ENCODE results near the gene WIPF1. TPM values are rescaled to one million over a fixed set of nuclear protein-coding genes. Genes with fewer than 3 reads are reported as not detected.

Gene WIPF1
- polyA plus RNA-seq, 1 donor from 2014 or later, result 0.25 TPM

GRCh38 chr2:174635776-174636404, 38.3 kb upstream of the WIPF1 start:
- Histone ChIP-seq H3K9me2 (ENCODE audit: insufficient read depth, low read length) (no peaks in the 10 kb centered on the region), H4K20me1 (ENCODE audit: insufficient read depth) (no peaks in the 10 kb centered on the region), H3F3A (ENCODE audit: insufficient read depth, low read length, poor library complexity, severe bottlenecking) (no peaks in the 10 kb centered on the region), H3K79me2 (replicated peaks; ENCODE audit: insufficient read depth, low read length) (no peaks in the 10 kb centered on the region), H3K27me3 (ENCODE audit: insufficient read depth, low read depth, low read length) (no peaks in the 10 kb centered on the region), H3K4me3 (ENCODE audit: low read length) (no peak overlapping the region), H2AFZ (ENCODE audit: low read depth, low read length) (no peak overlapping the region), H3K36me3 (ENCODE audit: insufficient read depth, low read length) (no peaks in the 10 kb centered on the region), H3K9ac (ENCODE audit: low read length) (no peak overlapping the region), H3K4me2 (ENCODE audit: low read length) (no peak overlapping the region), H3K27ac (ENCODE audit: low read length) (no peak overlapping the region), H3K9me3 (ENCODE audit: low read length) (no peaks in the 10 kb centered on the region)
- TF ChIP-seq CTCF (IDR thresholded peaks at IDR 0.05; ENCODE audit: poor library complexity, severe bottlenecking) (no peak), EP300 (conservative IDR thresholded peaks at IDR 0.05; ENCODE audit: poor library complexity, severe bottlenecking) (peak; percentile 23)

GRCh38 chr2:174635015-174635593, 37.5 kb upstream of the WIPF1 start:
- Histone ChIP-seq H3K9ac (ENCODE audit: low read length) (no peak overlapping the region), H3K27ac (ENCODE audit: low read length) (no peak overlapping the region), H3K4me3 (ENCODE audit: low read length) (no peak overlapping the region), H3K4me2 (ENCODE audit: low read length) (no peak overlapping the region), H3K27me3 (ENCODE audit: insufficient read depth, low read depth, low read length) (no peaks in the 10 kb centered on the region), H3K9me3 (ENCODE audit: low read length) (no peaks in the 10 kb centered on the region), H2AFZ (ENCODE audit: low read depth, low read length) (no peak overlapping the region), H3K9me2 (ENCODE audit: insufficient read depth, low read length) (no peaks in the 10 kb centered on the region), H3F3A (ENCODE audit: insufficient read depth, low read length, poor library complexity, severe bottlenecking) (no peaks in the 10 kb centered on the region), H3K36me3 (ENCODE audit: insufficient read depth, low read length) (no peaks in the 10 kb centered on the region), H3K79me2 (replicated peaks; ENCODE audit: insufficient read depth, low read length) (no peaks in the 10 kb centered on the region), H4K20me1 (ENCODE audit: insufficient read depth) (no peaks in the 10 kb centered on the region)
- TF ChIP-seq CTCF (IDR thresholded peaks at IDR 0.05; ENCODE audit: poor library complexity, severe bottlenecking) (no peak), EZH2 (IDR thresholded peaks at IDR 0.05; ENCODE audit: borderline replicate concordance, insufficient read depth, low read length, poor library complexity, severe bottlenecking) (no peak), MXI1 (conservative IDR thresholded peaks at IDR 0.05; ENCODE audit: poor library complexity, severe bottlenecking) (no peak), SMC3 (conservative IDR thresholded peaks at IDR 0.05; ENCODE audit: poor library complexity) (no peak), POLR2AphosphoS5 (IDR thresholded peaks at IDR 0.05) (no peak), RAD21 (conservative IDR thresholded peaks at IDR 0.05) (no peak), TAF1 (IDR thresholded peaks at IDR 0.05; ENCODE audit: low read depth) (no peak), EP300 (conservative IDR thresholded peaks at IDR 0.05; ENCODE audit: poor library complexity, severe bottlenecking) (no peak), REST (IDR thresholded peaks at IDR 0.05; ENCODE audit: borderline replicate concordance) (no peak)
